Nephron (organoid): ENCODE results near the gene PCNX2.
A peak's percentile ranks its signal among the peaks of the same experiment; 100 is the strongest.

Experiments
- H3K27ac Mint-ChIP-seq, 3 experiments: 2 replicates each; pipeline ENCODE4 v1.8.0; 2020; ENCODE audit warnings: mixed read lengths in 3 of 3, mild to moderate bottlenecking in 2 of 3, moderate library complexity in 1 of 3
- H3K27me3 Mint-ChIP-seq: 2 replicates; pipeline ENCODE4 v1.8.0; 2021; ENCODE audit warnings: low read depth, mild to moderate bottlenecking, moderate library complexity, mixed read lengths
- H3K36me3 Mint-ChIP-seq: 2 replicates; pipeline ENCODE4 v1.8.0; 2020; ENCODE audit warnings: low read depth, mixed read lengths
- H3K4me1 Mint-ChIP-seq: 2 replicates; pipeline ENCODE4 v1.8.0; 2020; ENCODE audit warnings: mixed read lengths
- H3K4me3 Mint-ChIP-seq, 3 experiments: 2 replicates each; pipeline ENCODE4 v1.8.0; 2020; ENCODE audit warnings: mild to moderate bottlenecking in 3 of 3, mixed read lengths in 3 of 3, moderate library complexity in 2 of 3
- H3K9me3 Mint-ChIP-seq: 2 replicates; pipeline ENCODE4 v1.8.0; 2020; ENCODE audit warnings: mixed read lengths
- TF ChIP-seq, protein P1 (sequence below), 3 experiments: fragments of 200-600 bp; sonication (generic); IDR thresholded peaks; one replicate each; pipeline ENCODE4 v1.5.0; 2021; ENCODE audit warnings: antibody characterized with exemption in 3 of 3; ENCODE audit not compliant: unreplicated experiment in 3 of 3

The PCNX2 gene

DNA sequence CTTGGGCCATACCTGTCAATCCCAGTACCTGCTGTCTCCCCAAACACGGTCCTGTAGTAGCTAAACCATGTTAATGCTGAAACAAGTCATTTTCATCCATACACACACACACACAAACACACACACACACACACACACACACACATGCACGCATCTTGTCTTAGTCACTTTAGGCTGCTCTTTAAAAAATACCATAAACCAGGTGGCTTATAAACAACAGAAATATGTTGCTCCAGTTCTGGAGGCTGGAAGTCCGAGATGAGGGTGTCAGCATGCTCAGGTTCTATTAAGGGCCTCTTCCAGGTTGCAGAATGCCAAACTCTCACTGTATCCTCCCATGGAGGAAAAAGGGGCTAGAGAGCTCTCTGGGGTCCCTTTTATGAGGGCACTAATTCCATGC, 215.2 kb downstream of the PCNX2 start:
- peaks cover 67% of the 10 kb centered on the region for H3K4me1 Mint-ChIP-seq
- TF ChIP-seq, protein P1, sequence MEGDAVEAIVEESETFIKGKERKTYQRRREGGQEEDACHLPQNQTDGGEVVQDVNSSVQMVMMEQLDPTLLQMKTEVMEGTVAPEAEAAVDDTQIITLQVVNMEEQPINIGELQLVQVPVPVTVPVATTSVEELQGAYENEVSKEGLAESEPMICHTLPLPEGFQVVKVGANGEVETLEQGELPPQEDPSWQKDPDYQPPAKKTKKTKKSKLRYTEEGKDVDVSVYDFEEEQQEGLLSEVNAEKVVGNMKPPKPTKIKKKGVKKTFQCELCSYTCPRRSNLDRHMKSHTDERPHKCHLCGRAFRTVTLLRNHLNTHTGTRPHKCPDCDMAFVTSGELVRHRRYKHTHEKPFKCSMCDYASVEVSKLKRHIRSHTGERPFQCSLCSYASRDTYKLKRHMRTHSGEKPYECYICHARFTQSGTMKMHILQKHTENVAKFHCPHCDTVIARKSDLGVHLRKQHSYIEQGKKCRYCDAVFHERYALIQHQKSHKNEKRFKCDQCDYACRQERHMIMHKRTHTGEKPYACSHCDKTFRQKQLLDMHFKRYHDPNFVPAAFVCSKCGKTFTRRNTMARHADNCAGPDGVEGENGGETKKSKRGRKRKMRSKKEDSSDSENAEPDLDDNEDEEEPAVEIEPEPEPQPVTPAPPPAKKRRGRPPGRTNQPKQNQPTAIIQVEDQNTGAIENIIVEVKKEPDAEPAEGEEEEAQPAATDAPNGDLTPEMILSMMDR (IDR thresholded peaks at IDR 0.05; ENCODE audit: unreplicated experiment in 3 of 3): no peak
- H3K27me3 Mint-ChIP-seq: peaks cover 12% of the 10 kb centered on the region
- H3K36me3 Mint-ChIP-seq: no peaks in the 10 kb centered on the region
- H3K27ac Mint-ChIP-seq: no peak overlapping the region
- peak overlapping the region in 1 of 3 experiments; percentile 10 for H3K4me3 Mint-ChIP-seq
- no peaks in the 10 kb centered on the region for H3K9me3 Mint-ChIP-seq

DNA sequence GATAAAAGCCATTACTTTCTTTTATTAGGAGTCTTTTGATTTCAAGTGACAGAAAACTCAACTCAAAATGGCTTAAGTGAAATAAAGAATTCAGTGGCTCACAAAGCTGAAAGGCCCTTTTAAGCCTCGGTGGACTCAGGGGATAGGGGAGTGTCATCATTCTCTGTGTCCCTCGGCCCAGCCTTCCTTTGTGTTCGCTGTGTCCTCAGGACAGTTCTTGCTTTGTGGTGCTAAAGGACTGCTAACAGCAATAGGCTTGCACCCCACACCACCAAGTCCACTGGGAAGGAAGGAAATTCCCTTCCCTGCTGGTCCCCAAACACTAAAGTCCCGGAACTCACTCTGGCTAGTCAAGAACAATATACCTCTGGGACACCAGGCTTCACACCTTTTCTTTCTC, 216.0 kb downstream of the PCNX2 start:
- Mint-ChIP-seq H3K4me1 (peaks cover 69% of the 10 kb centered on the region), H3K4me3 (peak overlapping the region in 1 of 3 experiments; percentile 47), H3K27me3 (peaks cover 12% of the 10 kb centered on the region), H3K9me3 (no peaks in the 10 kb centered on the region), H3K27ac (no peak overlapping the region), H3K36me3 (no peaks in the 10 kb centered on the region)
- TF ChIP-seq, protein P1 (IDR thresholded peaks at IDR 0.05; ENCODE audit: unreplicated experiment in 3 of 3): no peak

DNA sequence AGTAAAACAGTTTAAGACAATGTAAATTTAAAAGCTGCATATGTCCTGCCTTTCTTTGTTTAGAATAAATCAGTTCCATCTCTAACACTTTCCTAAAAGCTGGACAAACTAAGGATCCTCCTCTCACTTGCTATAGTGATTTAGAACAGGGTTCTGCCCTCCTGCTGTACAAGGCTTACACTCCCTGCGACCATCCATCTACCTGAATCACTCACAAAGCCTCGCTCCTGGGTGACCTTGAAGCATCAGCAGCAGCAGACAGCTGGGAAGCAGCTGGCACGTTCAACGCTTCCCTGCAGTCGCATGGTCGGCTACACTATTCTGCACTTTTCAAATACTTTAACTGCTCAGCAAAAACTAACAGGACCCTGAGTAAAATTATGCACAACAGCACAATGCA, 217.1 kb downstream of the PCNX2 start:
- Mint-ChIP-seq H3K4me1 (peaks cover 65% of the 10 kb centered on the region), H3K27ac (peak overlapping the region; percentile 5 to 81 (median 47)), H3K27me3 (peaks cover 12% of the 10 kb centered on the region), H3K9me3 (no peaks in the 10 kb centered on the region), H3K4me3 (peak overlapping the region in 1 of 3 experiments; percentile 26), H3K36me3 (no peaks in the 10 kb centered on the region)
- TF ChIP-seq, protein P1 (IDR thresholded peaks at IDR 0.05; ENCODE audit: unreplicated experiment in 3 of 3): no peak

DNA sequence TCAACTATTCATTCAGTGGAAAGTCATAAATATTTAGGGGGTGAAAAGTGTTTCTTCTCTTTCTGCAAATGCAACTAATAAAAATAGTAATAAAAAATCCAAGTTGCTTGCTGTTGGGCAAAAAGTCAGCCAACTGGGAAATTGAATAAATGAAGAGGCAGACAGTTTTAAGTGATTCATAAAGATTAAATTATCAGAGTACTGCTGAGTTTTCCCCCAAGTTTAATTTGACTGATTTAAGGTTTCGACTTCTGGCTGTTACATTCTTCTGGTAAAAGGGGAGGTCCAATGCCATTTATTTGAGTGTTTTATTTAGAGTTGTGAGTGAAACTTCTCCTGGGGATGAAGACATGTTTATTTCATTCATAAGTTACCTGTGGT, 219.6 kb downstream of the PCNX2 start:
- Mint-ChIP-seq H3K36me3 (peaks cover 3% of the 10 kb centered on the region), H3K4me3 (no peak overlapping the region), H3K27ac (peak overlapping the region; percentile 17 to 33 (median 25)), H3K4me1 (peaks cover 47% of the 10 kb centered on the region), H3K9me3 (peaks cover 6% of the 10 kb centered on the region), H3K27me3 (peaks cover 5% of the 10 kb centered on the region)
- TF ChIP-seq, protein P1 (IDR thresholded peaks at IDR 0.05; ENCODE audit: unreplicated experiment in 3 of 3): no peak

DNA sequence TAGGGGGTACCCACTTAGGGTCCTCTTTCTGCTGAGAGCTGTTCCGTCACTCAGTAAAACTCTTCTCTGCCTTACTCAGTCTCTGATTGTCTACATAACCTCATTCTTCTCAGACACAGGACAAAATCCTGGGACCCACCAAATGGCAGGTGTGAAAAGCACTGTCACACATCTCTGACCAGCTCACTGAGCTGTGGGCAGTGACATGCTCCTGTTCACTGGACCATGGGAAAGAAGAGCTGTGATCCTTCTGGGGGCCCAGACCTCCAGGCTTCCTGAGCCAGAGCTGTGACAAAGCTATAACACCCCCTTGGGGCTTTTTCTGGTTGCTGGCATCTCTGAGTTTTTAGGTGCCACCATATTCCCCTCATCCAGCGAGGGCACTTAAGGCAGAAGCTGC, 229.4 kb downstream of the PCNX2 start:
- TF ChIP-seq, protein P1 (IDR thresholded peaks at IDR 0.05; ENCODE audit: unreplicated experiment in 3 of 3): no peak
- no peak overlapping the region for H3K27ac Mint-ChIP-seq
- H3K9me3 Mint-ChIP-seq: peaks cover 16% of the 10 kb centered on the region
- no peak overlapping the region for H3K4me3 Mint-ChIP-seq
- no peaks in the 10 kb centered on the region for H3K27me3 Mint-ChIP-seq
- peaks cover 30% of the 10 kb centered on the region for H3K36me3 Mint-ChIP-seq
- H3K4me1 Mint-ChIP-seq: peaks cover 3% of the 10 kb centered on the region

DNA sequence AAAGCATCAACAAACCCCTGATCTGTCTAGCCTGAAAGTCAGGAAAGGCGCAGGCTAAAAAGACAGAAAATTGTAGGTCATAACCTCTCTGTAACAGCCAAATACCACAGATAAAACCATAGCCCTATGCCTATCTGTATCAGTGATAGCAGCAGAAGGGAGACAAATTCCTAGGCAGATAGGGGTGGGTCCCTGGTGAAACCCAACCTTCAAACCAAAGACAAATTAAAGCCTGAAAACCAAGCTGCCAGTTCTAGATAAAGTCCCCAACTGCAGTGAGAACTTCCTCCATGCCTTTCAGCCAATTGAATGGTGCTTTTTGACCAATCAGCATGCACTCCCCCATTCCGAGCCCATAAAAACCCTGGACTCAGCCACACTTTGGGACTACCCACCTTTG, 229.8 kb downstream of the PCNX2 start:
- no peaks in the 10 kb centered on the region for H3K27me3 Mint-ChIP-seq
- no peak overlapping the region for H3K4me3 Mint-ChIP-seq
- TF ChIP-seq, protein P1 (IDR thresholded peaks at IDR 0.05; ENCODE audit: unreplicated experiment in 3 of 3): no peak
- peaks cover 30% of the 10 kb centered on the region for H3K36me3 Mint-ChIP-seq
- H3K27ac Mint-ChIP-seq: no peak overlapping the region
- peaks cover 7% of the 10 kb centered on the region for H3K4me1 Mint-ChIP-seq
- peaks cover 16% of the 10 kb centered on the region for H3K9me3 Mint-ChIP-seq
